K562 (cell line): ENCODE measurements around the gene SMIM22. TPM values are rescaled to one million over a fixed set of nuclear protein-coding genes. Genes with fewer than 3 reads are reported as not detected.

ENCODE experiments used
- ATAC-seq: fragments of 200-7000 bp; cut with Tn5 transposase; 3 replicates; pipeline ENCODE4 v1.9.1; 2020; ENCODE audit warnings: moderate library complexity
- BruUV-seq: library from RNA; stranded (reverse); fragments of 400-500 nt; replicated peaks from 2 replicates; lab custom pipeline; 2021; lab: Mats Ljungman, UMichigan
- CTCF ChIA-PET: fragments of 300-600 bp; formaldehyde crosslinking; extraction: SDS; loops from one replicate; lab custom pipeline; 2021; ENCODE audit warnings: low intra/inter-chr PET ratio; lab: Yijun Ruan, JAX
- POLR2A ChIA-PET: fragments of 300-600, 350-650 bp; sonication (Branson Sonifier 250); formaldehyde crosslinking; extraction: SDS; loops from one replicate; lab custom pipeline; 2021; ENCODE audit warnings: antibody characterized with exemption, inconsistent platforms; lab: Yijun Ruan, JAX
- DNase-seq, 4 experiments: peaks; one replicate each; pipeline versions ENCODE4 v3.0.0 to v3.0.0-alpha.2; 2011 to 2018; ENCODE audit warnings: low spot score in 3 of 4, mixed read lengths in 3 of 4; ENCODE audit errors: extremely low read depth in 1 of 4
- FAIRE-seq: peaks from 2 replicates; lab custom pipeline; 2011; peaks lifted over from hg19 to GRCh38; lab: Jason Lieb, UNC
- H2AFZ ChIP-seq: 2 replicates; pipeline ENCODE4 v1.6.0; 2011; ENCODE audit warnings: low read depth, low read length, control low read depth, inconsistent platforms
- H3K27ac ChIP-seq: fragments of 200-600 bp; 3 replicates; pipeline ENCODE4 v1.8.0; 2011; ENCODE audit warnings: low read depth, mild to moderate bottlenecking, control low read depth, inconsistent platforms, low read length, moderate library complexity, mixed read lengths; ENCODE audit errors: extremely low read depth
- H3K27me3 ChIP-seq, 2 experiments: fragments of 300-600 bp in 1 of 2; 2 replicates in 1 of 2; 3 replicates in 1 of 2; pipeline versions ENCODE4 v1.6.0 to v1.8.0; 2011; ENCODE audit warnings: inconsistent platforms in 2 of 2, low read length in 2 of 2, mild to moderate bottlenecking in 1 of 2, mixed read lengths in 1 of 2, moderate library complexity in 1 of 2; ENCODE audit not compliant: control insufficient read depth in 2 of 2, insufficient read depth in 2 of 2
- H3K36me3 ChIP-seq: fragments of 300-600 bp; 3 replicates; pipeline ENCODE4 v1.8.0; 2011; ENCODE audit warnings: mild to moderate bottlenecking, low read length, inconsistent platforms; ENCODE audit not compliant: control insufficient read depth, insufficient read depth
- H3K4me1 ChIP-seq, 2 experiments: fragments of 200-600 bp in 1 of 2; replicated peaks in 1 of 2; 2 replicates in 1 of 2; 3 replicates in 1 of 2; pipeline versions ENCODE4 v1.5.1 to v1.8.0; 2011; ENCODE audit warnings: inconsistent platforms in 2 of 2, low read length in 2 of 2, mild to moderate bottlenecking in 1 of 2, mixed read lengths in 1 of 2, moderate library complexity in 1 of 2; ENCODE audit not compliant: control insufficient read depth in 2 of 2, insufficient read depth in 2 of 2
- H3K4me2 ChIP-seq: 2 replicates; pipeline ENCODE4 v1.6.1; 2011; ENCODE audit warnings: low read length, control low read depth, inconsistent platforms, mixed read lengths; ENCODE audit not compliant: insufficient read depth
- H3K4me3 ChIP-seq: fragments of 200-600 bp; sonication (generic), shearing (Covaris generic); 2 replicates; pipeline ENCODE4 v1.5.1; 2016; ENCODE audit warnings: control low read depth, inconsistent platforms
- H3K79me2 ChIP-seq: fragments of 200-600 bp; 3 replicates; pipeline ENCODE4 v1.8.0; 2011; ENCODE audit warnings: low read length, inconsistent platforms; ENCODE audit not compliant: control insufficient read depth, insufficient read depth
- H3K9ac ChIP-seq, 2 experiments: 2 replicates each; pipeline versions ENCODE4 v1.6.0 to v1.6.1; 2011; ENCODE audit warnings: low read depth in 2 of 2, low read length in 2 of 2, control low read depth in 1 of 2, inconsistent platforms in 1 of 2, mild to moderate bottlenecking in 1 of 2, mixed read lengths in 1 of 2; ENCODE audit not compliant: insufficient read depth in 1 of 2
- H3K9me1 ChIP-seq: one replicate; pipeline ENCODE4 v1.6.0; 2011; ENCODE audit warnings: inconsistent platforms, mild to moderate bottlenecking, low read length, moderate library complexity; ENCODE audit not compliant: control insufficient read depth, insufficient read depth
- H3K9me3 ChIP-seq: replicated peaks from 2 replicates; pipeline ENCODE4 v1.5.1; 2011; ENCODE audit warnings: low read depth, low read length, inconsistent platforms; ENCODE audit not compliant: control insufficient read depth, insufficient read depth
- H4K20me1 ChIP-seq: replicated peaks from 2 replicates; pipeline ENCODE4 v1.6.1; 2011; ENCODE audit warnings: low read length, inconsistent platforms, mixed read lengths; ENCODE audit not compliant: control insufficient read depth, insufficient read depth
- CEBPG ChIP-seq, 3 experiments: fragments of 200-800 bp in 1 of 3; sonication (Bioruptor generic) in 1 of 3; sonication (generic) in 1 of 3; formaldehyde crosslinking in 1 of 3; IDR thresholded peaks in 2 of 3; conservative IDR thresholded peaks in 1 of 3; 2 replicates each; pipeline versions ENCODE4 v1.6.1 to v1.8.0; 2016 to 2022; ENCODE audit warnings: missing compliant biosample characterization in 2 of 3, missing genetic modification characterization in 2 of 3, mild to moderate bottlenecking in 1 of 3, missing genetic modification reagents in 1 of 3
- FOXA1 ChIP-seq: fragments of 450-650 bp; IDR thresholded peaks from 2 replicates; pipeline ENCODE4 v1.6.1; 2016; ENCODE audit warnings: mild to moderate bottlenecking, borderline replicate concordance
- SMARCB1 ChIP-seq: IDR thresholded peaks from 2 replicates; pipeline ENCODE4 v1.6.1; 2011; ENCODE audit warnings: improper control_type of control experiment, low read depth; ENCODE audit not compliant: insufficient read length
- TRIM24 ChIP-seq, 2 experiments: fragments of 450-650 bp; IDR thresholded peaks; 2 replicates each; pipeline ENCODE4 v1.6.1; 2016
- ZEB2 ChIP-seq: fragments of 450-650 bp; IDR thresholded peaks from 2 replicates; pipeline ENCODE4 v1.6.1; 2016
- ZFPM2 ChIP-seq: fragments of 250-450 bp; sonication (Bioruptor Pico); IDR thresholded peaks from 2 replicates; pipeline ENCODE4 v1.5.1; 2022; ENCODE audit warnings: mild to moderate bottlenecking
- ZNF184 ChIP-seq: sonication (generic); formaldehyde crosslinking; IDR thresholded peaks from 2 replicates; pipeline ENCODE4 v1.5.0; 2020; ENCODE audit warnings: missing genetic modification reagents
- WGBS: fragments of 100-300 bp; shearing (Covaris generic); methylation state at CpG from one replicate; pipeline ENCODE4 v1.1.6; 2016; ENCODE audit warnings: low coverage, mixed read lengths; ENCODE audit not compliant: insufficient coverage; ENCODE audit errors: missing lambda C conversion rate; 5-methylcytosine and 5-hydroxymethylcytosine counted together
- in situ Hi-C: fragments of 300-500 bp; cut with MboI; formaldehyde crosslinking; loops from 4 replicates; pipeline ENCODE4 v1.15.0; 2018; ENCODE audit warnings: inconsistent platforms, mixed read lengths
- intact Hi-C: fragments of 100-400 bp; cut with micrococcal nuclease; formaldehyde crosslinking; loops from 2 replicates; pipeline ENCODE4 v1.14.2; 2022
- polyA plus RNA-seq, 8 experiments: library from polyadenylated mRNA; depleted of rRNA in 4 of 8; stranded (reverse) in 5 of 8; unstranded in 3 of 8; fragments of >200 nt; fragmentation: Nextera tagmentation in 2 of 8; fragmentation: Illumina TruSeq in 1 of 8; extraction: Ambion mirVana in 2 of 8; extraction: Trizol in 1 of 8; gene quantifications; 2 replicates each; pipeline versions ENCODE4 v1.2.1 to v1.2.3, GENCODE V29; 2011 to 2014; ENCODE audit warnings: inconsistent platforms in 1 of 8, missing spikeins in 1 of 8
- total RNA-seq, 7 experiments: library from RNA; depleted of rRNA in 6 of 7; stranded (reverse); fragments of >200 nt in 6 of 7; fragmentation: Illumina TruSeq in 2 of 7; extraction: Trizol in 2 of 7; gene quantifications; 2 replicates each; pipeline versions ENCODE4 v1.2.1 to v1.2.3, GENCODE V29; 2011 to 2021; ENCODE audit warnings: low replicate concordance in 1 of 7
- TF ChIP-seq, protein P1 (sequence below): sonication (generic); formaldehyde crosslinking; IDR thresholded peaks from 2 replicates; pipeline ENCODE4 v1.8.1; 2023; ENCODE audit warnings: mild to moderate bottlenecking, missing genetic modification reagents
- TF ChIP-seq, protein P2 (sequence below), 2 experiments: IDR thresholded peaks in 1 of 2; conservative IDR thresholded peaks in 1 of 2; 2 replicates each; pipeline ENCODE4 v1.6.1; 2016; ENCODE audit warnings: low read depth in 2 of 2, mild to moderate bottlenecking in 1 of 2, missing compliant biosample characterization in 1 of 2, missing genetic modification characterization in 1 of 2, moderate library complexity in 1 of 2

The SMIM22 gene
- total and polyA plus RNA-seq, 9 of the 15 experiments (the other 6 are each of a cell fraction or from before 2014, with no cell fraction given), result not detected

DNA sequence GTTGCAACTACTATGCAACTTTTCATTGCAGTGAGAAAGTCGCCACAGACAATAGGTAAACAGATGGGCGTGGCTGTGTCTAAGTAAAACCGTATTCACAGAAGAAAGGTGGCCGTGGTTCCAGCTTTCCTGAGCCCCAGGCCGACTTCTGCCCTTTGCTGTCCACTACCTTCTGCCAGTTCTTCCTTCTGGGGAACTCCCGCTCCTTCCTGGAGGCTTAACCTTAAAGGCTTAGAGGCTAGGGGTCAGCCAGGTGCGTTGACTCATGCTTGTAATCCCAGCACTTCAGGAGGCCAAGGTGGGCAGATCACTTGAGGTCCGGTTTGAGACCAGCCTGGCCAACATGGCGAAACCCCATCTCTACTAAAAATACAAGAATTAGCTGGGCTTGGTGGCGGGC is 4.9 kb upstream of the SMIM22 start:
- no peaks in the 10 kb centered on the region for H3K9me1 ChIP-seq
- ChIA-PET POLR2A (interaction anchor here (0.7 kb wide), 1 partner anchor 374 kb away, joined by 3 read pairs; the partner anchor contains the start of gene CORO7), CTCF (no interaction called here)
- WGBS, result 57% methylated on average over 10 of the region's 10 CpGs
- H3K4me3 ChIP-seq, result no peak overlapping the region
- no peaks in the 10 kb centered on the region for H3K27me3 ChIP-seq
- DNase-seq (no peak), FAIRE-seq (no peak), ATAC-seq (no peak)
- H3K9me3 ChIP-seq, result no peaks in the 10 kb centered on the region
- no peaks in the 10 kb centered on the region for H3K36me3 ChIP-seq
- H3K4me1 ChIP-seq, result peaks cover 19 to 35% of the 10 kb centered on the region in 2 experiments; a peak in 4 of 5 replicates
- H2AFZ ChIP-seq, result 0 out of 2 replicates have a peak overlapping the region, but pooled peaks have one; percentile 29
- BruUV-seq, result no TSS peak
- no peak overlapping the region for H3K4me2 ChIP-seq
- H3K9ac ChIP-seq, result peak overlapping the region in 1 of 2 experiments; percentile 6; a peak in 1 of 4 replicates
- no peaks in the 10 kb centered on the region for H4K20me1 ChIP-seq
- H3K27ac ChIP-seq, result no peak overlapping the region
- no peaks in the 10 kb centered on the region for H3K79me2 ChIP-seq
- no peak for TF ChIP-seq TRIM24 (IDR thresholded peaks at IDR 0.05)
- TF ChIP-seq, protein P1, sequence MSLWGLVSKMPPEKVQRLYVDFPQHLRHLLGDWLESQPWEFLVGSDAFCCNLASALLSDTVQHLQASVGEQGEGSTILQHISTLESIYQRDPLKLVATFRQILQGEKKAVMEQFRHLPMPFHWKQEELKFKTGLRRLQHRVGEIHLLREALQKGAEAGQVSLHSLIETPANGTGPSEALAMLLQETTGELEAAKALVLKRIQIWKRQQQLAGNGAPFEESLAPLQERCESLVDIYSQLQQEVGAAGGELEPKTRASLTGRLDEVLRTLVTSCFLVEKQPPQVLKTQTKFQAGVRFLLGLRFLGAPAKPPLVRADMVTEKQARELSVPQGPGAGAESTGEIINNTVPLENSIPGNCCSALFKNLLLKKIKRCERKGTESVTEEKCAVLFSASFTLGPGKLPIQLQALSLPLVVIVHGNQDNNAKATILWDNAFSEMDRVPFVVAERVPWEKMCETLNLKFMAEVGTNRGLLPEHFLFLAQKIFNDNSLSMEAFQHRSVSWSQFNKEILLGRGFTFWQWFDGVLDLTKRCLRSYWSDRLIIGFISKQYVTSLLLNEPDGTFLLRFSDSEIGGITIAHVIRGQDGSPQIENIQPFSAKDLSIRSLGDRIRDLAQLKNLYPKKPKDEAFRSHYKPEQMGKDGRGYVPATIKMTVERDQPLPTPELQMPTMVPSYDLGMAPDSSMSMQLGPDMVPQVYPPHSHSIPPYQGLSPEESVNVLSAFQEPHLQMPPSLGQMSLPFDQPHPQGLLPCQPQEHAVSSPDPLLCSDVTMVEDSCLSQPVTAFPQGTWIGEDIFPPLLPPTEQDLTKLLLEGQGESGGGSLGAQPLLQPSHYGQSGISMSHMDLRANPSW (CRISPR knock-in tag), result no peak
- no peak for TF ChIP-seq ZFPM2 (CRISPR knock-in tag)
- peak; percentile 74 for TF ChIP-seq CEBPG (CRISPR knock-in tag; IDR thresholded peaks at IDR 0.05)
- TF ChIP-seq CEBPG (tag; conservative IDR thresholded peaks at IDR 0.05 in 1 of 2, IDR thresholded peaks at IDR 0.05 in 1 of 2), result 0 out of 4 replicates have a peak, but pooled peaks of 1 of the 2 experiments have one; percentile 46
- 0 out of 2 replicates have a peak, but pooled peaks have one; percentile 23 for TF ChIP-seq ZEB2
- TF ChIP-seq, protein P2, sequence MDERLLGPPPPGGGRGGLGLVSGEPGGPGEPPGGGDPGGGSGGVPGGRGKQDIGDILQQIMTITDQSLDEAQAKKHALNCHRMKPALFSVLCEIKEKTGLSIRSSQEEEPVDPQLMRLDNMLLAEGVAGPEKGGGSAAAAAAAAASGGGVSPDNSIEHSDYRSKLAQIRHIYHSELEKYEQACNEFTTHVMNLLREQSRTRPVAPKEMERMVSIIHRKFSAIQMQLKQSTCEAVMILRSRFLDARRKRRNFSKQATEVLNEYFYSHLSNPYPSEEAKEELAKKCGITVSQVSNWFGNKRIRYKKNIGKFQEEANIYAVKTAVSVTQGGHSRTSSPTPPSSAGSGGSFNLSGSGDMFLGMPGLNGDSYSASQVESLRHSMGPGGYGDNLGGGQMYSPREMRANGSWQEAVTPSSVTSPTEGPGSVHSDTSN (CRISPR knock-in tag; IDR thresholded peaks at IDR 0.05; ENCODE audit: low read depth), result no peak
- TF ChIP-seq, protein P2 (tag; conservative IDR thresholded peaks at IDR 0.05; ENCODE audit: low read depth), result no peak
- TF ChIP-seq ZNF184 (CRISPR knock-in tag), result no peak
- no peak for TF ChIP-seq SMARCB1
- no peak for TF ChIP-seq FOXA1
- TF ChIP-seq, all 486 proteins: peak for 2
- intact Hi-C loops, result no loop called here
- in situ Hi-C loops, result no loop called here
